ENCODE results near the gene NEU1.

DNA sequence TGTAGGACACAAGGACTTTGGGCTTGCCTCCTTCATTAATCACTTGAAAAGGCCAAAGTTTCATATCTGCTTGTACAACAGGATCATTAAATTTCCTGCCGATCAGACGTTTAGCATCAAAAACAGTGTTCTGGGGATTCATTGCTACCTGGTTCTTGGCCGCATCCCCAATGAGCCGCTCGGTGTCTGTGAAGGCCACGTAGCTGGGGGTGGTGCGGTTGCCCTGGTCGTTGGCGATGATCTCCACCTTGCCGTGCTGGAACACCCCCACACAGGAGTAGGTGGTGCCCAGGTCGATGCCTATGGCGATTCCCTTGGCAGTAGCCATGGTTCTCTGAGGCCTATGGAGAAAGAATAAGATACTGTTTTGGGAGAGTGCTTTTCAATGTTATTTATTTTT lies 51.0 kb downstream of the NEU1 start:
- TF ChIP-seq, protein P1, sequence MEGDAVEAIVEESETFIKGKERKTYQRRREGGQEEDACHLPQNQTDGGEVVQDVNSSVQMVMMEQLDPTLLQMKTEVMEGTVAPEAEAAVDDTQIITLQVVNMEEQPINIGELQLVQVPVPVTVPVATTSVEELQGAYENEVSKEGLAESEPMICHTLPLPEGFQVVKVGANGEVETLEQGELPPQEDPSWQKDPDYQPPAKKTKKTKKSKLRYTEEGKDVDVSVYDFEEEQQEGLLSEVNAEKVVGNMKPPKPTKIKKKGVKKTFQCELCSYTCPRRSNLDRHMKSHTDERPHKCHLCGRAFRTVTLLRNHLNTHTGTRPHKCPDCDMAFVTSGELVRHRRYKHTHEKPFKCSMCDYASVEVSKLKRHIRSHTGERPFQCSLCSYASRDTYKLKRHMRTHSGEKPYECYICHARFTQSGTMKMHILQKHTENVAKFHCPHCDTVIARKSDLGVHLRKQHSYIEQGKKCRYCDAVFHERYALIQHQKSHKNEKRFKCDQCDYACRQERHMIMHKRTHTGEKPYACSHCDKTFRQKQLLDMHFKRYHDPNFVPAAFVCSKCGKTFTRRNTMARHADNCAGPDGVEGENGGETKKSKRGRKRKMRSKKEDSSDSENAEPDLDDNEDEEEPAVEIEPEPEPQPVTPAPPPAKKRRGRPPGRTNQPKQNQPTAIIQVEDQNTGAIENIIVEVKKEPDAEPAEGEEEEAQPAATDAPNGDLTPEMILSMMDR (conservative IDR thresholded peaks at IDR 0.05 in 1 of 2, IDR thresholded peaks at IDR 0.05 in 1 of 2; ENCODE audit: low read depth in 1 of 2, low read length in 2 of 2): no peak
- no peak for TF ChIP-seq EZH2 (IDR thresholded peaks at IDR 0.05; ENCODE audit: low read length, missing control alignments)
